Left ventricle myocardium superior (tissue), 1 donor: ENCODE data around the gene PTPRN2. TPM values are rescaled to one million over a fixed set of nuclear protein-coding genes. Genes with fewer than 3 reads are reported as not detected.

Experiments used
- ATAC-seq: fragments of 200-7000 bp; cut with Tn5 transposase; one replicate; pipeline ENCODE4 v1.9.1; 2020; ENCODE audit warnings: mild to moderate bottlenecking, moderate library complexity
- DNase-seq: peaks from one replicate; pipeline ENCODE4 v3.0.0-alpha.2; 2020
- intact Hi-C: fragments of 100-400 bp; cut with micrococcal nuclease; formaldehyde crosslinking; loops from one replicate; pipeline ENCODE4 v1.11.0; 2022
- total RNA-seq: library from RNA; stranded (reverse); fragmentation: NEBNext Ultra II Directional; extraction: Animal tissue kit (Norgen Biotek cat#: 25700); gene quantifications from one replicate; pipeline ENCODE4 v1.2.1, GENCODE V29; 2021
- donor health status: DM: no; HTN: yes; CAD: no; lungs with severe emphysema.

PTPRN2 gene
- total RNA-seq, 1 donor from 2014 or later = 1.3 TPM

DNA sequence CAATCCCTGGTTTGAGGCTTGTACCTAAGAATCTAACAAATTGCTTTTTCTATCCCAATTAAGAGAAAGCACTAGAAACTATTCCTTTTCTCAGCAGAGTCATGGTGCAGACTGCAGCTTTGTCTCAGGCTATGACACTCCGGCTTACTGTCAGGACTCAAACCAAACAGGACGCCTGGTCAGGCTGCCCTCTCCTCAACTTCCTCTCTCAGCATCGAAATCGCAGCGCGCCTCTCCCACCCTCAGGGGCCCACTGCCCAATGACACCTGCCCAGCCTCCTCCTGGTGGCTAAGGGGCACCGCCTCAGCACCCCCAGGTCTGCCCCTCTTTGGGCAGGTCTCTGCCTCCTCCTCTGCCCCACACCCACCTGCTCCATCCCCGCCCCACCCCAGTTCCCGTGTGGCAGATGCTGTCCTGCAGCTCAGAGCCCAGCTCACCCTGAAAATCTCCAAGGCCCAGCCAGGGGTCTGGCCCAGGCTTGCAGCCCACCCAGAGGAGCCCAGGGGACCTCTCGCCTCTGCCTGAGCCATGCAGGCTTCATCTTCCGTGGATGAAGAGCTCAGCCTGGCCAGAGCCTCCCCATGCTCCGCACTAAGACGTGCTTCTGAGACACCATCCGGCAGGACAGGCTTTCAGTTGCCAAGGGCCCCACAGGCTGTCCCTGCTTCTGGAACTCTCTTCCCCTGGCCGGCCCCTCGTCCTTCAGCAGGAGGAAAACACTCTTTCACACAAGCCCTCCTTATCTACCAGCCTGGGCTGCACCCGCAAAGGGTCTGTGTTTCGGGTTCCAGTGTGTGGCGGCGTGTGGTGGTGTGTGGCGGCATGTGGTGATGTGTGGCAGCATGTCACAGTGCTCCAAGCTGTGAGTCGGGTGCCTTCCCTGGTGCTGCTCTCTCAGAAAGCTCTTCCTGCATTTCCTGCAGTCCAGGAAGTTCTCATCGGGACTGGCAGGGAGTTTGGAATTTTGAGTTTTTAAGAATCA is 16.4 kb upstream of the PTPRN2 start:
- intact Hi-C loops = no loop called here
- no peak for DNase-seq
- ATAC-seq = no peak

GRCh38 chr7:158602905-158603772 is 15.5 kb upstream of the PTPRN2 start:
- no peak for ATAC-seq
- no peak for DNase-seq
- intact Hi-C loops = no loop called here

- DNase-seq = no peak
- ATAC-seq = no peak
- intact Hi-C loops = no loop called here
These were observed 14.4 kb upstream of the PTPRN2 start for GRCh38 chr7:158602041-158602440.

DNA sequence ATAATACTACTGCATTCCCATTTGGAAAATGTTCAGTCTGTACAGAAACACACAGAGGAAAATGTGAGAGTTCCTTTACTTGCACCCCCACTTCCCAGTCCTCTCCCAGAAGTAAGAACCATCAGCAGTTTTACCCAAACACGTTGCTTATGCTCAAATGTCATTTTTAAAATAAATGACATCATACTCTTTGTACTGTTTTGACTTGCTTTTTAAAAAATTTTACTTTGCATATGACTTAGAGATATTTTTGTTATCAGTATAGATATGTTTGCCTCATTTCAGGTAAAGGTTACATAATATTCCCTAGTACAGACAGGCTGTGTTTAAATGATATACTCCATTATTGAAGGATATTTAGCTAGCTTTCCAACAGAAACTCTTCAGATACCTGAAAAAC is 13.5 kb upstream of the PTPRN2 start:
- no peak for DNase-seq
- no peak for ATAC-seq
- intact Hi-C loops = no loop called here

DNA sequence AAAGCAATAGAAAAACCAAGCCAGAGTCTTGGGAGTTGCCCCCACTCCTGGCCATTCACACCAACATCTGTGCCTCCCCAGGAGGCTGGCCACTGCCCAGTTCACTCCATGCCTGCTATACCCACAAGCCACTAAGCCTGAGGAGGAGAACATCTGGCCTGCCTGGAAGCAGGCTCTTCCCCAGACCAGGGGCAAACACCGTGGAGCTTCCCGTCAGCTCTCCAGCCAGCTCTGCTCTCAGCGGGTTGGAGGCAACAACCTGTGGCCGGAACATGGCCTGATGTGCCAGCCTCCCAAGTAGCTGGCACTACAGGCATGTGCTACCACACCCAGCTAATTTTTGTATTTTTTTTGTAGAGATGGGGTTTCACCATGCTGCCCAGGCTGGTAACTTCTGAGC is 9.1 kb upstream of the PTPRN2 start:
- no peak for DNase-seq
- intact Hi-C loops = no loop called here
- no peak for ATAC-seq

- no peak for ATAC-seq
- intact Hi-C loops = no loop called here
These were observed 8.7 kb upstream of the PTPRN2 start for GRCh38 chr7:158596309-158596708.

DNA sequence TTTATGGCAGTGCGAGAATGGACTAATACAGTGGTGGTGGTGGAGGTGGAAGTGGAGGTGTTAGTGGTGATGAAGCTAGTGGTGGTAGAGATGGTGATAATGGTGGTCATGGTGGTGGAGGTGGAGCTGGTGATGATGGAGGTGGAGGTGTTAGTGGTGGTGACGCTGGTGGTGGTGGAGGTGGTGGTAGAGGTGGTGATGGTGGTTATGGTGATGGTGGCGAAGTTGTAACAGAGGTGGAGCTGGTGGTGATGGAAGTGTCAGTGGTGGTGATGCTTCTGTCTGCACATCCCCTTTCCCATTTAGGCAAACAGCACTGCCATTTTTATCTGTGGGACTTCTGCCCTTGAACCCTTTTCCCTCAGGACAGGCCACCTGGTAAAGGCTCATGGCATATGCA is 7.4 kb upstream of the PTPRN2 start:
- no peak for ATAC-seq
- DNase-seq = no peak
- intact Hi-C loops = no loop called here

More at GRCh38 chr7:158596309-158596708, 8.7 kb upstream of the PTPRN2 start:
- DNase-seq = no peak

DNA sequence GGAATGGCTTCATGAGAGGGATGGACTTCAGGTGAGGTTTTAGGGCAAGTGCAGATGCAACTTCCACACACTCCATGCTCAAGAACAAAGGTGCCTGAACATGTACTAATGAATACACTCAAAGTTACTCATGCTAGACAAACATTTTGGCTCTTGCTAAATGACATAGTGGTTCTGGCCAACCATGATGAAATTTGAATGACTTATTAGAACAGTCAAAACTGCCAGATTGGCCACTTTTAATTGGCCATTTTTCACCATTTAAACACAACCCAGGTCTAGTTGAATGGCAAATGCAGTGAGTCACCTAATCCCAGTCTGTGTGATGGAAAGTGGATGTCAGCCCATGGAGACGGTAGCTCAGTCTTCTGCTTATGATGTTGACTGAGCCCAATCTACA is 4.9 kb upstream of the PTPRN2 start:
- intact Hi-C loops = no loop called here
- DNase-seq (no peak), ATAC-seq (no peak)

DNA sequence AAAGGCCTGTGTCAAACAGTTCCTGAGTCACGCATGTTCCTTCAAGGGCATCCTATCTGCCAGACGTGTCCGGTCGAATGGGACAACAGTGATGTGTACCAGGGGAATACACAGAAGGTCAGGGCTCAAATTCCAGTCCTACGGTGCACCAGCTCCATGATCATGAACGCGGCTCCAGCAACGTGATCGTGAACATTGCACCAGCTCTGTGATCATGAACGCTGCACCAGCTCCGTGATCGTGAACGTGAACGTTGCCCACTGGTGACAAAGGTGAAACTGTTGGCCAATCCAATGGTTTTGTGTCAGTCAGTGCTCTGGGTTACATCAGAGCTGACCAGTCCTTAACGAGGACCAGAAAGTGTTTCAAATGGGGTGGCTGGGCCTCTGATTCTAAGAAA is 4.3 kb upstream of the PTPRN2 start:
- DNase-seq = no peak
- intact Hi-C loops = no loop called here
- ATAC-seq = no peak

DNA sequence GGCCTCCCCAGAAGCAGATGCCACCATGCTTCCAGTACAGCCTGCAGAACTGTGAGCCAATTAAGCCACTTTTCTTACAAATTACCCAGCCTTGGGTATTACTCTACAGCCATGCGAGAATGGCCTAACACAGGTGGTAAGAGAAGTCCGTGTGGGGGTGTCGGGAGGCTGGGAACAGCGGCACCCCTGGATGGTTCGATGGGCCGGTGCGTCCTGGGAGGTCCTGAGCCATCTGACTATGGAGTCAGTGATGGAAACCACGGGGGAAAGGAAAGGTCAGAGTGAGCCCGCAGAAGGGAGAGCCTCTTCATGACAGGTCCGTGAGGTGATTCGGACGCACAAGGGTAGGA is 2.5 kb upstream of the PTPRN2 start:
- intact Hi-C loops = no loop called here
- no peak for ATAC-seq
- no peak for DNase-seq

DNA sequence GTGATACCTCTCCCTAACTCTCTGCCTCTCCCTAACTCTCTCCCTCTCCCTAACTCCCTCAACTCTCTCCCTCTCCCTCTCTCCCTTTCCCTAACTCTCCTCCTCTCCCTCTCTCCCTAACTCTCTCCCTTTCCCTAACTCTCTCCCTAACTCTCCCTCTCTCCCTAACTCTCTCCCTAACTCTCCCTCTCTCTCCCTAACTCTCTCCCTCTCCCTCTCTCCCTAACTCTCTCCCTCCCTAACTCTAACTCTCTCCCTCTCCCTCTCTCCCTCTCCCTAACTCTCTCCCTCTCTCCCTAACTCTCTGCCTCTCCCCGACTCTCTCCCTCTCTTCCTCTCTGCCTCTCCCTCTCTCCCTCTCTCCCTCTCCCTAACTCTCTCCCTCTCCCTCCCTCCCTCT is 2.0 kb upstream of the PTPRN2 start:
- DNase-seq (no peak), ATAC-seq (no peak)
- intact Hi-C loops = no loop called here

DNA sequence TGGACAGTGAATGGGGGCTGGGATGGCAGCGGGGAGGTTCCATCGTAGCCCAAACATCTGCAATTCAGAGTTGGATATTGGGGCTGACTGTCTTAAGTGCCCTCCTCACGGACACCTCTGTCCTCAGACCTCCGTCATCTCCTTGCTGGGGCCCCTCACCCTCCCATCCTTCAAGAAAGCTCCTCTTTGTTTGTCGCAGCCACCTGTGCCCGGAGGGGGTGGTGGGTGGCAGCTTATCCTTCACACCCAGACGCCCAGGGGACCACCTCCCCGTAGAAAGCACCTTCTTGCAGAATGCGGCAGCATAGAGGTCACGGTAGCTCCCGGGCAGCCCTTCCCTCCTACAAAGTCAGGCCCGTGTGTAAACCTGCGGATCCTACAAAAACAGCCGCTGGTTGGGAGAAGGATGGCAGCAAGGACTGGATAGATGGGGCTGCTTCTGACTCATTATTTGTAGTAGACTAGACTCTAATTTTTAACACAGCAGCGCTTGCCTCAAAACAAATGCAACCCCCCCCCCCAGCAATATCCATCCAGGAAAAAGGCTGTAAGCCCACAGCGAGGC is 1.3 kb upstream of the PTPRN2 start:
- intact Hi-C loops = no loop called here
- no peak for DNase-seq
- ATAC-seq = no peak

DNA sequence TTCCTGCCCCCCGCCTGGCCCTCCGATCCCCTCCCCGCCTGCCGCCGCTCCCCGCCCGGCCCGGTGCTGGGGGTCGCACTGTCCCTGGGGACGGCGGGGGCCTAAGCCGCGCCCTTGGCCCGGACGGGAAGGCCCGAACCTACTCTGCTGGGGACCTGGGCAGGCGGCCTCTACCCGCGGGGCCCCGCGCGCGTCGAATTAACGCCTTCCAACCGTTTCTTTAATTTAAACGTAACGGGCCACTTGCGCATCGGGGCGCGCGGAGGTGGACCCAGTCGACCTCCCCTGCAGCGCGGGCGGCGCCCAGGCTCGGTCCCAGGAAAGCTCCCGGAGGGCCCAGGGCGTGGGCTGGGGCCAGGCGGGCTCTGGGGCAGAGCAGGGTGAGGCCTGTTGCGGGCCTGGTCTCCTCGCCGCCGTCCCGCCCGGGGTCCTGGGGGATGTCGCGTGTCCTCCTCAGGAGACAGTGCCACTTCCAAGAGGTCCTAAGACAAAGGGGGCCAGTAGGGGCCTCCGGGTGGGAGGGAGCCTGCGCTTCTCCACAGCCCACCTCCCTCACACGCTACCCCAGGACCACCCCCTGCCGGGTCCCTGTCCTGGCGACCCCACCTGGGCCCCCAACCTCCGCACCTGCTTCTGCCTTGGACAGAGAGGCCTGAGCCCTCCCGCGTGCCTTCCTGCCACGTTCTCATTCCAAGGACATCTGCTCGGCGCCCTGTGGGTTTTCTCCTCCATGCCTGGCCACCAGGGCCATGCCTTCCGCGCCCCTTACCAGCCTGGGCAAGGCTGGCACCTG is 658 bp upstream of the PTPRN2 start:
- peak; percentile 45 for DNase-seq
- intact Hi-C loops = no loop called here
- peak; percentile 29 for ATAC-seq

DNA sequence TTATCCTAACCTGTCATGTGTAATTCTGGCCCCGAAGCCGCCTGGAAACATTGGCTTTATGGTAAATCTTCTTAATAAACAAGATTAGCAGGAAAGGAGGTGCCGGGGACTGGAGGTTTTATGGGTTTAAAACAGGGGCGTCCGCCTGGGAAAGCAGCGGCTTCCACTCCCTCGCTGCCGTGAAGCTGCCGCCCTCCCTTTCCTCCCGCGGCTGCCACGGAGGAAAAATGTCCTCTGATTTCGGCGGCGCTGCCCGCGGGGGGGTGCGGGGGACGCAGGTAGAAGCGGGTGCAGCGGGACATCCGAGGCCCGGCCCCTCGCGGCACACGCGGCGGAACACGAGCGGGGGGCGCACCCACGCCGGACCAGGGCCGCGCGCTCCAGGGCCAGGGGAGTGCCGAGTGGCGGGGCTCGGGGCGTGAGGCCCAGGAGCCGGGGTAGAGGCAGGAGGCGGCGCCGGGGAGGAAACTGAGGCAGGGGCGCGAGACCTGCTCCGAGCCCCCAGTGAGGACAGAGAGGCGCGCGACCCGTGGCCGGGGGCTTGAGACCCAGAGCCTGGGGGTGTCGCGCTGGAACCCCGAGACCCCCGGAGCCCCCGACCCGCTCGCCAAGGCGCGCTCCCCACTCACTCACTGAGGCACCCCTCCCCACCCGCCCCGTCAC is 993 bp downstream of the PTPRN2 start:
- intact Hi-C loops = no loop called here
- DNase-seq = no peak
- no peak for ATAC-seq

DNA sequence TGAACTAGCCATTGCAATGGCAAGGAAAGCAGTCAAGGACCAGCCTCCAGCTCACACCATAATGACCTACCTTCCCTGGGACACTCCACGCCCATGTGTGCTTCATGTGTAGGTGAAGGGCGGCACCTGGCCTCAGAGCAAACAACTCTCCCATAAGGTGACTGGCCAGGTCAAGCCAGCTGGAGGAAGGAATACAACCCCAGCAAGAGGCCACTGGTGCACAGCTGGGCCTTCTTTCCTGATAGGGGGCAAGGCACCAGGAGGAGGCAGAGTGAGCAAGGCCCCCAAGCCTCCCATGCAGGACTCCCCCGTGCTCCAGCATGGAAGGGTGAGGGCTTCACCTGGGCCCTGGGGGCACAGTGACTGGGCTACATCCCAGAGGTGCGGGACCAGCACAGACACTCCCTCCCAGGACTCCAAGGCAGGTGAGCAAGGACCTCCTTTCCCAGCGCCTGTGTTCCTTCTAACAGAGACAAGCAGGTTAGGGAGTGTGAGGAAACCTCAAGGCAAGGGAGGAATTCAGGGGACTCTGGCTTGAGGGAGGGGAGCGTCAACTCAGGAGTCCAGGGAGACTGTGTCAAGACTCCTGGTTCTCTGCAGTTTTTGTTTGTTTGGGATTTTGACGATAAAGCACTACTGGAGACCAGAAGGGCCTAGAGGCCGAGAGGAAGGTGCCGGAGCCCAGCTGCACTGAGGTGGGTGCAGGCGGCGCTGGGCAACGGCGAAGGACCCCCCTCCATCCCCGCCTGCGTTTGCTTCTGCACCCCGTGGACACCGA is 1.7 kb downstream of the PTPRN2 start:
- intact Hi-C loops = no loop called here
- no peak for ATAC-seq
- DNase-seq = no peak

GRCh38 chr7:158584407-158584806 is 3.2 kb downstream of the PTPRN2 start:
- intact Hi-C loops = no loop called here
- ATAC-seq = no peak
- no peak for DNase-seq

- ATAC-seq = no peak
These were observed 3.8 kb downstream of the PTPRN2 start for GRCh38 chr7:158583810-158584209.

GRCh38 chr7:158583143-158583542 is 4.5 kb downstream of the PTPRN2 start:
- ATAC-seq (no peak), DNase-seq (no peak)

More at GRCh38 chr7:158583810-158584209, 3.8 kb downstream of the PTPRN2 start:
- no peak for DNase-seq
- intact Hi-C loops = no loop called here

More at GRCh38 chr7:158583143-158583542, 4.5 kb downstream of the PTPRN2 start:
- intact Hi-C loops = no loop called here
